Activated CD8-positive, alpha-beta memory T cell treated with anti-CD3 and anti-CD28 coated beads for 48 hours (primary cell): Measurements from ENCODE around the gene LAMTOR4.
"Not testable (repeated sequence)": the region's sequence is repeated elsewhere in the genome, so short reads cannot be mapped to it uniquely, and the experiment has no call there.

Experiments
- DNase-seq, 3 experiments: peaks; one replicate each; pipeline ENCODE4 v3.0.0-alpha.2; 2020; ENCODE audit warnings: low read depth in 2 of 3, low spot score in 2 of 3

Gene LAMTOR4

DNA sequence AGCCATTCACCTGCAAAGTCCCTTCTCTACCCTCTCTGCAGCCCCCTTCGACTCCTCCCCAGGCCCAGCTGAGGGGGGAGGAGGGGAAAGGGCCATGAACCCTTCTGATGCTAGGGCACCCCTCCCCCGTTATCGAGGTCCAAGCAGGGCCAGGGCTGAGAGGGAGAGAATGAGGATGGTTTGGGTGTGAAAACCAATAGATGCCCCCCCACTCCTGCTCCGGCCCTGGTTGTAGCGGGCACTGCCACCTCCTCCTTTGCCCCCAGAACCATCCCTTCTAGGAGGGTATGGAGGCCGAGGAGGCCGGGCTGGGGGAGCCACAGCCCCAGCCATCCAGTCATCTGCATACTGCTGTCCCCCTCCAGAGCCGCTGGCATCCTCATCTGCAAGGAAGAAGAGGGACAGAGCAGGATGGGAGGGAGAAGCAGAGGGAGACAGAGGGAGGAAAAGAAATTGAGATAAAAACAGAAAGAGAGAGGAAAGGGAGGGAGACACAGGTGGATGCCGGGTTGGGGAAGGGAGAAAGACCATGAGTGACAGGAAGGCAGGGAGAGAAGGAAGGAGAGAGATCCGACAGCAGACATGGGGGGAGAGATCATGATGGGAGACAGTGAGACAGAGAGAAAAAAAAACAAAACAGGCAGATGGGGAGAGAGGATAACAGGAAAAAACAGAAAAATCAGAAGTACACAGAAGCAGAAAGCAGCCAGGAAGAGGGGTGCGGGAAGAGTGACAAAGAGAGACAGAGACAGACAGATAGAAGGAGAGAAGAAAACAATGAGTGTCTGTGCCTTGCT is 21.6 kb downstream of the LAMTOR4 start:
- DNase-seq: no peak

DNA sequence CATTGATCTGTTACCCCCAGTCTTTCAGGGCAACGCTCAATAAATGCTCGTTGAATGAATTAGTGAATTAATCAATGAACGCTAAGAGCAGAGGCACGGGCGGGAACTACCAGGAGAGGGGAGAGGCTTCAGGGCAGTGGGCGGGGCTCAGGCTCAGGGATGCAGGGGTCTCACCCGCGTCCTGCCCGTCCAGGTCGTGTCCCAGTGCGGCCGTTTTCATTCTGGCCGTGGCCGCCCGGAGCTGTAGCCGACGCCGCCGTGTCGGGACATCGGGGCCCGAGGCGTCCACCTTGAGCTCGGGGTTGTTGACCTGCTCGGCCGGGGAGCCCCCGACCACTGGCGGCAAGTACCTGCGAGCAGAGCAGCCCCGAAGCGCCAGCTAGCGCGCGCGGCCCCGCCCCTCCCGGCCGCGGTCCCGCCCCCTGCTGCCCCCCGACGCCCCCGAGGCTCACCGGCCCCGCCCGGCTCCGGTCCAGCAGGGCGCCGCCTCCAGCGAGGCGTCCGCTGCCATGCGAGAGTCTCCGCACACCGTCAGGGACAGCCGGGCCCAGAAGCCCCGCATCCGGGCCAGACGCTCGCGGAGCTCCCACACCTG is 22.5 kb downstream of the LAMTOR4 start:
- no peak for DNase-seq

- DNase-seq: no peak
Measured at GRCh38 chr7:100171840-100172239, 23.1 kb downstream of the LAMTOR4 start.

GRCh38 chr7:100173806-100174495 is 25.2 kb downstream of the LAMTOR4 start:
- DNase-seq: no peak

DNA sequence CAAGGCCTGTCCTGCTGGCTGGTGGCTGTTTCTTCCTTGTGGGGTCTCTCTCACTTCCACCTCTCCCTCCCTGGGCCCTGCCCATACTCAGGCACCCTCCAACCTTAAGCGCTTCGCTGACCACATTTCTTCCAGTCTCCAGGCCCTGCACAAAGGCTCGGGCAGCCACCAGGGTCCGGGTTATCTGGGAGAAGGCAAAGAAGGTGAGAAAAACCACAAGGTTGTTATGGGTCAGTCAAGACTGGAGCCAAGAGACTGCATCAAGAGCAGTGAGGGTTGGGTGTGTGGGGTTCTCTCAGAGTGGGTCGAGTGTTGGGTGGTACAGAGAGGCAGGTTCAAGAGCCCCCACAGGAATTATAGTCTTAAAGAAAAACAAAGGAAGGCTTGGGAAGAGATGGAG is 25.9 kb downstream of the LAMTOR4 start:
- DNase-seq: no peak

DNA sequence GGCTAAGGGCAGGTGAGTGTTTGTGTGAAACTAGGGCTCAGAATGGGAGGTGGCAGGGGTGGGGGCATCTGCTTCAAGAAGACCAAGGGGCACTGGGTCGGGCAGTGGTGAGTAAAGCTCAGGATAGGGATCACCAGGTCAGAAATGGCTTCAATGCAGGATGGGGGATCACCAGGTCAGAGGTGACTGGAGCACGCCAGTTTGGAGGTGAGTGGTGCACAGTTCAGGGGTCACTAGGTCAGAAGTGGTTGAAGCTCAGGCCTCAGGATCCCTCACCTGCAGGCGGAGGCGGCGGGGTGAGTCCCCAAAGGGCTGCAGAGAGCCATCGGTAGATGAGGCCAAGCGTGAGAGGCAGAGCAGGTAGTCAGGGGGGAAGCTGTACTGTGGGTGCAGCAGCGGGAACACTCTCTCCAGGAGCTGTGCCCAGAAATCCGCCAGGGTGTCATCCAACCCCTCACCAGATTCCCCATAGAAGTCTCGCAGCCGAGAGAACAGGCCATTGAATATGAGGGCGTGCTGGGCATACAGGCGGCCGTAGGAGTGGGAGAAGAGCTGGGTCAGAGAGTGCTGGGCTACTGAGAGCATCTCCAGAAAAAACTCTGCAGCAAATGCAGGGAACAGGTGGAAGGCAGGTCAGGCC is 26.7 kb downstream of the LAMTOR4 start:
- no peak for DNase-seq

GRCh38 chr7:100176096-100177044 is 27.7 kb downstream of the LAMTOR4 start:
- DNase-seq: no peak

GRCh38 chr7:100177045-100178001 is 28.6 kb downstream of the LAMTOR4 start, which contains the start of the genes GPC2 and STAG3:
TSS of gene GPC2 (minus strand) at chr7:100177381. CDS start at chr7:100177199, 182 bp downstream.
TSS of gene STAG3 (plus strand) at chr7:100177918. CDS start at chr7:100180557, 2,639 bp downstream.
- DNase-seq: peak; percentile 89 to 96 (median 96)

GRCh38 chr7:100180084-100180483 is 31.4 kb downstream of the LAMTOR4 start:
- DNase-seq: not testable (repeated sequence)

GRCh38 chr7:100182616-100183015 is 33.9 kb downstream of the LAMTOR4 start:
- not testable (repeated sequence) for DNase-seq

GRCh38 chr7:100183090-100183489 is 34.4 kb downstream of the LAMTOR4 start:
- DNase-seq: not testable (repeated sequence)

- no peak for DNase-seq
Measured at GRCh38 chr7:100185726-100186125, 37.0 kb downstream of the LAMTOR4 start.

DNA sequence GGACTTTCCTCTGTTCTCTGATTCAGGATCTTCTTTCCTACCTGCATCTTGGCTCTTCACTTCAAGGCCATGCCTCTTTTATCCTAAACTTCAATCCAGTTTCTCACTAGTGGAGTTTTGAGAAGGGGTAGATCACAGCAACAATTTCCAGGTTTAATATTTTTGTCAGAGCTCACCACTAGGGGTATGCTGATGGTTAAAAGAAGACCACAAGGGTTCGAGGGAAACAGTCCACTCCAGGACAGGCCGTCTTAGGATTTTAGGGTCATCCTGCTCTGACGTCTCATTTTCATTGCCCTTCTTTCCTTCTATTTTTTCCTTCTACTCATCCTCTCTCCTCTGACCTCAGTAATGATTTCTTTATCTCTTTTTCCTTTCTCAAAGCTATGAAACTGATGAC is 40.3 kb downstream of the LAMTOR4 start:
- DNase-seq: no peak

DNA sequence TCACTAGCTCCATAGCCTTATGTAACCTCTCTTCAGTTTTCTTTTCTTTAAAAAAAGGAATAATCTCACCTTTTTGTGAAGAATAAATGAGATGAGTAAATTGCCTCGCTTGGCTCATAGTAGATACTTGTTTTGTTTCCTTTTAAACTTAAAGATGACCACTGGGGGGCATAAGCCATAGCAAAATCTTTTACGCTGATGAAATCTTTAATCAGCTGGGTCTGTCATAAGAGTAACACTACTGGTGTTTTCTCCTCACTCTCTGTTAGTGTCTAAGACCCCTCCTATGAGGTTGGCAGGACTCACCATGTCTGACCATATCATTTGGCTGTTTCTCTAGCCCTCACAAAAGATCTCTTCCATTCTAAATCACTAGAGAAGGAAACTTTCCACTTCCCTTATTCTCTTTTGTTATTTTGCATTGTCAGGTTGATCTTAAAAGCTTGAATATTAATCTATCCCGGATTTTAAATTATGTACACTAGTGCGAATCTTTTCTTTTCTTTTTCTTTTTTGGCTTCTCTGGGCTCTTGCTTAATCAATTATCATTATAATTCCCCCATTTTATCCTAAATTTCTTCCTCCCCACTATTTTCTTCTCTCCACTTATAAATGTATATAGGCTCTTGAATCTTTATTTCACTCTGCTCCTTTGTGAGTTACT is 41.5 kb downstream of the LAMTOR4 start:
- DNase-seq: no peak

DNA sequence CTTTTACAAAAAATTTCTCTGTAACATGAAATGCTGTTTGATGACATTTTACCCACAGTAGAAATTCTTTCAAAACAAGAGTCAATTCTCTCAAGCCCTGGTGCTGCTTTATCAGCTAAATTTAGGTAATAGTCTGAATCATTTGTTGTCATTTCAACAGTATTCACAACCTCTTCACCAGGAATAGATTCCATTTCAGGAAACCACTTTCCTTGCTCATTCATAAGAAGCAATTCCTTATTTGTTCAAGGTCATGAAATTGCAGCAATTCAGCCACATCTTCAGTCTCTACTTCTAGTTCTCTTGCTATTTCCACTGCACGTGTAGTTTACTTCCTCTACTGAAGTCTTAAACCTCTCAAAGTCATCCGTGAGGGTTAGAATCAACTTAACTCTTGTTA is 43.1 kb downstream of the LAMTOR4 start:
- no peak for DNase-seq

GRCh38 chr7:100192281-100192862 is 43.7 kb downstream of the LAMTOR4 start:
- not testable (repeated sequence) for DNase-seq

- no peak for DNase-seq
Measured at GRCh38 chr7:100192969-100193368, 44.3 kb downstream of the LAMTOR4 start.

GRCh38 chr7:100195222-100195621 is 46.5 kb downstream of the LAMTOR4 start:
- DNase-seq: no peak
